Natural killer cell (primary cell): Measurements from ENCODE around the gene NT5C1B. TPM values are rescaled to one million over a fixed set of nuclear protein-coding genes. Genes with fewer than 3 reads are reported as not detected.

Experiments
- ATAC-seq, 3 donors: fragments of 150-1000 bp in 2 of 3; fragments of 200-7000 bp in 1 of 3; cut with Tn5 transposase; 1 replicate in 1 of 3; 2 replicates in 2 of 3; pipeline ENCODE4 v1.10.0; 2021; ENCODE audit warnings: mild to moderate bottlenecking in 2 of 3, moderate library complexity in 2 of 3
- DNase-seq, 2 donors: peaks; one replicate each; pipeline versions ENCODE4 v3.0.0 to v3.0.0-alpha.2; 2013 to 2021; ENCODE audit warnings: mixed read lengths in 1 of 2
- H3K27ac ChIP-seq: one replicate; pipeline ENCODE4 v1.5.1; 2013; ENCODE audit warnings: mild to moderate bottlenecking, low read length
- H3K27me3 ChIP-seq: one replicate; pipeline ENCODE4 v1.6.1; 2013; ENCODE audit warnings: low read length; ENCODE audit not compliant: control insufficient read depth, insufficient read depth
- H3K36me3 ChIP-seq: one replicate; pipeline ENCODE4 v1.6.1; 2013; ENCODE audit warnings: low read length; ENCODE audit not compliant: control insufficient read depth, insufficient read depth
- H3K4me1 ChIP-seq: one replicate; pipeline ENCODE4 v1.6.1; 2013; ENCODE audit warnings: low read length; ENCODE audit not compliant: control insufficient read depth, insufficient read depth
- H3K4me3 ChIP-seq: one replicate; pipeline ENCODE4 v1.5.1; 2013; ENCODE audit warnings: low read length
- H3K9me3 ChIP-seq: one replicate; pipeline ENCODE4 v1.6.1; 2013; ENCODE audit warnings: low read length; ENCODE audit not compliant: control insufficient read depth, insufficient read depth
- H3K27ac Mint-ChIP-seq, 2 donors: one replicate each; pipeline ENCODE4 v1.8.0; 2022; ENCODE audit warnings: mild to moderate bottlenecking in 2 of 2, mixed read lengths in 2 of 2, moderate library complexity in 1 of 2
- H3K27me3 Mint-ChIP-seq, 2 donors: one replicate each; pipeline ENCODE4 v1.8.0; 2022; ENCODE audit warnings: low read depth in 2 of 2, mixed read lengths in 2 of 2
- H3K36me3 Mint-ChIP-seq: one replicate; pipeline ENCODE4 v1.8.0; 2022; ENCODE audit warnings: mixed read lengths
- H3K4me1 Mint-ChIP-seq, 2 donors: one replicate each; pipeline ENCODE4 v1.8.0; 2022; ENCODE audit warnings: mixed read lengths in 2 of 2
- H3K4me3 Mint-ChIP-seq: one replicate; pipeline ENCODE4 v1.8.0; 2022; ENCODE audit warnings: mild to moderate bottlenecking, moderate library complexity, mixed read lengths
- H3K9me3 Mint-ChIP-seq, 2 donors: one replicate each; pipeline ENCODE4 v1.8.0; 2022; ENCODE audit warnings: mixed read lengths in 2 of 2
- WGBS: methylation state at CpG from one replicate; pipeline ENCODE4 v1.1.7; 2013; ENCODE audit warnings: missing lambda C conversion rate; ENCODE audit not compliant: insufficient coverage; 5-methylcytosine and 5-hydroxymethylcytosine counted together
- intact Hi-C: fragments of 100-400 bp; cut with micrococcal nuclease; formaldehyde crosslinking; loops from one replicate; pipeline ENCODE4 v1.14.2; 2022
- total RNA-seq, 4 donors: library from RNA; stranded (reverse); fragments of 120-200 nt in 1 of 4; gene quantifications; one replicate each; pipeline versions ENCODE4 v1.2.3 to v1.2.4, GENCODE V29; 2013 to 2022
- TF ChIP-seq, protein P1 (sequence below): fragments of 200-600 bp; IDR thresholded peaks from one replicate; pipeline ENCODE4 v1.8.0; 2022; ENCODE audit warnings: antibody characterized with exemption

The NT5C1B gene
- total RNA-seq, 3 donors from 2014 or later (not counting 1 experiment from before 2014, with no cell fraction given): not detected

DNA sequence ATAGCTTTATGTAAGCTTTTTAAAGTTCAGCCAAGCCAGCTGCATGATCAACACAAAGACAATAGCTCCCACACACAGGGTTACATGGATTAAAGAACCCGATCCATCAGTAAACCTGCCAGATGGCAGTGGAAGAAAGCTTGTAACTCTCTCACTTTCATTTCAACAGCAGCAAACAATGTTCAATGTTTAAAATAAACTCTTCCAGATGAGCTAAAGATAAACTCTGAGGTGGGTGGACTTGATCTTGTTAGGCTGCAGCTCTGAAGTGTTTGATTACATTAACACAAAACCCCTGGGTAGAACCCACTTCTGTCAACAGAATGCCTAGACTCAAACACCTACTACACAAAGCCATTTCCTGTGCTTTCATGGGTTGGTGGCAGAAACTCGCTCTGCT is 42.8 kb downstream of the NT5C1B start:
- Histone ChIP-seq H3K4me1 (no peaks in the 10 kb centered on the region), H3K4me3 (no peak overlapping the region), H3K27me3 (no peaks in the 10 kb centered on the region), H3K27ac (peak overlapping the region; percentile 38), H3K9me3 (no peaks in the 10 kb centered on the region), H3K36me3 (no peaks in the 10 kb centered on the region)
- peaks cover 6% of the 10 kb centered on the region for H3K36me3 Mint-ChIP-seq
- WGBS: 23% methylated on average over 2 of the region's 2 CpGs
- peak overlapping the region in 1 of 2 donors; percentile 71 for H3K27ac Mint-ChIP-seq
- peaks cover 16 to 19% of the 10 kb centered on the region in 2 donors for H3K4me1 Mint-ChIP-seq
- H3K9me3 Mint-ChIP-seq: no peaks in the 10 kb centered on the region
- ATAC-seq (peak in 1 of 3 donors; percentile 29), DNase-seq (peak in 1 of 2 donors; percentile 23)
- intact Hi-C loops: no loop called here
- no peak overlapping the region for H3K4me3 Mint-ChIP-seq
- TF ChIP-seq, protein P1, sequence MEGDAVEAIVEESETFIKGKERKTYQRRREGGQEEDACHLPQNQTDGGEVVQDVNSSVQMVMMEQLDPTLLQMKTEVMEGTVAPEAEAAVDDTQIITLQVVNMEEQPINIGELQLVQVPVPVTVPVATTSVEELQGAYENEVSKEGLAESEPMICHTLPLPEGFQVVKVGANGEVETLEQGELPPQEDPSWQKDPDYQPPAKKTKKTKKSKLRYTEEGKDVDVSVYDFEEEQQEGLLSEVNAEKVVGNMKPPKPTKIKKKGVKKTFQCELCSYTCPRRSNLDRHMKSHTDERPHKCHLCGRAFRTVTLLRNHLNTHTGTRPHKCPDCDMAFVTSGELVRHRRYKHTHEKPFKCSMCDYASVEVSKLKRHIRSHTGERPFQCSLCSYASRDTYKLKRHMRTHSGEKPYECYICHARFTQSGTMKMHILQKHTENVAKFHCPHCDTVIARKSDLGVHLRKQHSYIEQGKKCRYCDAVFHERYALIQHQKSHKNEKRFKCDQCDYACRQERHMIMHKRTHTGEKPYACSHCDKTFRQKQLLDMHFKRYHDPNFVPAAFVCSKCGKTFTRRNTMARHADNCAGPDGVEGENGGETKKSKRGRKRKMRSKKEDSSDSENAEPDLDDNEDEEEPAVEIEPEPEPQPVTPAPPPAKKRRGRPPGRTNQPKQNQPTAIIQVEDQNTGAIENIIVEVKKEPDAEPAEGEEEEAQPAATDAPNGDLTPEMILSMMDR: no peak
- H3K27me3 Mint-ChIP-seq: peaks cover 2 to 6% of the 10 kb centered on the region in 2 donors

DNA sequence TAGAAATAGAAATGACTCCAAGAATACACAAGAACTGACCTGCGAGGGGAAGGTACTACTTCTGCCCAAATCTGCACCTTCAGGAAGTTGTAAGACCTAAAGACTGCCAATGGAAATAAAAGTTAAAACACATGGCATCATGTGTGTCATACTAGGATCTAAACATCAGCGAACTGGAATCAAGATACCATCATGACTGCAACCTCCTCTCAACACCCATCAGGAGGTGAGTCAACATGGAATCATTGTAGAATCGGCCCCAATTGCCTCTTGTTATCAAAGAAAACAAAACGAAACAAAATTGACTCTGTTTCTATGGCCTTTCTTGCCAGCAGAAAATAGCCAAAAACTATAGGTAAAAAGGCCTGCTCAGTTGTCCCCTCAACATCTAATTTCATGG is 44.0 kb downstream of the NT5C1B start:
- H3K4me3 Mint-ChIP-seq: no peak overlapping the region
- peaks cover 6 to 17% of the 10 kb centered on the region in 2 donors for H3K27me3 Mint-ChIP-seq
- H3K36me3 ChIP-seq: no peaks in the 10 kb centered on the region
- peaks cover 4% of the 10 kb centered on the region in 2 donors for H3K9me3 Mint-ChIP-seq
- intact Hi-C loops: no loop called here
- ATAC-seq: no peak
- no peak overlapping the region for H3K27ac Mint-ChIP-seq
- TF ChIP-seq, protein P1: no peak
- 88% methylated on average over 4 of the region's 4 CpGs for WGBS
- H3K4me1 Mint-ChIP-seq: peaks cover 15 to 16% of the 10 kb centered on the region in 2 donors
- H3K36me3 Mint-ChIP-seq: peaks cover 8% of the 10 kb centered on the region
- no peak for DNase-seq
- H3K27ac ChIP-seq: no peak overlapping the region
- H3K4me1 ChIP-seq: no peaks in the 10 kb centered on the region
- H3K27me3 ChIP-seq: no peaks in the 10 kb centered on the region
- no peak overlapping the region for H3K4me3 ChIP-seq
- no peaks in the 10 kb centered on the region for H3K9me3 ChIP-seq

DNA sequence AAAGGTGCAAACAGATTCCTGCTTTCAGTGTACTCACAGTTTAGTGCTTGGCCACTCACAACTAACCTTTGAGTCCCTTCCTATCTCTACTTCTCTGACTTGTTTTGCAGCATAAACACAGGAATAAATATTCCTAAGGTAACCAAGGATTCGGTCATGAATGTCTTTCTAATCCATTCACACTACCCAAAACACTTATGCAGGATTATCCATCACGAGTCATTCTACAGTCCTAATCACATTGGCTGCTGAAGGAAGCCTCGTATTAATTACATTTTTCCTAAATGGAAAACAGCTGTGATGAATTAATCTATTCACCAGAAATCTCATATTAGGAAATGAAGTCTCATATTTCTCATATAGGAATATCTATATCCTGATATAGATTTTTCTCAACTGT is 45.2 kb downstream of the NT5C1B start:
- H3K4me1 ChIP-seq: no peaks in the 10 kb centered on the region
- H3K36me3 ChIP-seq: no peaks in the 10 kb centered on the region
- Mint-ChIP-seq H3K36me3 (peaks cover 8% of the 10 kb centered on the region), H3K27ac (no peak overlapping the region), H3K9me3 (peaks cover 4% of the 10 kb centered on the region in 2 donors), H3K4me1 (peaks cover 10 to 16% of the 10 kb centered on the region in 2 donors), H3K4me3 (no peak overlapping the region), H3K27me3 (peaks cover 6 to 17% of the 10 kb centered on the region in 2 donors)
- intact Hi-C loops: no loop called here
- 95% methylated on average over 3 of the region's 3 CpGs for WGBS
- ATAC-seq: no peak
- no peaks in the 10 kb centered on the region for H3K9me3 ChIP-seq
- DNase-seq: no peak
- no peak overlapping the region for H3K27ac ChIP-seq
- TF ChIP-seq, protein P1: no peak
- no peak overlapping the region for H3K4me3 ChIP-seq
- no peaks in the 10 kb centered on the region for H3K27me3 ChIP-seq

DNA sequence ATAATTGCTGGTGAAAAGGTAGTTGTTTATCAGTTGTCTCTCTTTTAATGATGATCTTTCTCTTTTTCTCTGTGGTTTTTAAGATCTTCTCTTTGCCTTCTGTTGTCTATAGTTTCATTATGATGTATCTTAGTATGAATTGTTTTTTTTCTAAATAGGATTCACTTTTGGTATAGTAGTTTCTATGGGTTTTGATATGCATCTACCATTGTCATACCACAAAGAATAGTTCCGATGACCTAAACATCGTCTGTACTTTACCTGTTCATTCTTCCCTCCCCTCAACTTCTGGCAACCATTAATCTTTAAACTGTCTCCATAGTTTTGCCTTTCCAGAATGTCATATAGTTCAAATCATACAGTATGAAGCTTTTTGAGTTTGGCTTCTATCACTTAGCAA is 48.5 kb downstream of the NT5C1B start:
- no peak overlapping the region for H3K27ac ChIP-seq
- intact Hi-C loops: no loop called here
- no peaks in the 10 kb centered on the region for H3K9me3 ChIP-seq
- no peak overlapping the region for H3K4me3 ChIP-seq
- Mint-ChIP-seq H3K4me1 (no peaks in the 10 kb centered on the region), H3K27me3 (peaks cover 6 to 30% of the 10 kb centered on the region in 2 donors), H3K27ac (no peak overlapping the region), H3K36me3 (peaks cover 8% of the 10 kb centered on the region), H3K4me3 (no peak overlapping the region), H3K9me3 (peaks cover 4% of the 10 kb centered on the region in 2 donors)
- TF ChIP-seq, protein P1: no peak
- no peak for DNase-seq
- WGBS: 74% methylated on average over 2 of the region's 2 CpGs
- ATAC-seq: no peak
- no peaks in the 10 kb centered on the region for H3K36me3 ChIP-seq
- no peaks in the 10 kb centered on the region for H3K27me3 ChIP-seq
- no peaks in the 10 kb centered on the region for H3K4me1 ChIP-seq
